Frontal cortex (tissue), 4 donors: ENCODE measurements around the gene NSUN3. TPM values are rescaled to one million over a fixed set of nuclear protein-coding genes. Genes with fewer than 3 reads are reported as not detected.
A peak's percentile ranks its signal among the peaks of the same experiment; 100 is the strongest.

ENCODE experiments used
- DNase-seq, 2 donors: peaks; one replicate each; pipeline ENCODE4 v3.0.0; 2012; ENCODE audit warnings: low spot score in 2 of 2
- FAIRE-seq: peaks from 2 replicates; lab custom pipeline; 2012; peaks lifted over from hg19 to GRCh38; lab: Jason Lieb, UNC
- total RNA-seq: library from RNA; depleted of rRNA; stranded (reverse); fragments of >200 nt; gene quantifications from one replicate; pipeline ENCODE4 v1.2.3, GENCODE V29; 2014
- donor health status: control.
- donor health status: control.
- donor health status: control.

The NSUN3 gene
- total RNA-seq, 1 donor from 2014 or later: 26.9 TPM

DNA sequence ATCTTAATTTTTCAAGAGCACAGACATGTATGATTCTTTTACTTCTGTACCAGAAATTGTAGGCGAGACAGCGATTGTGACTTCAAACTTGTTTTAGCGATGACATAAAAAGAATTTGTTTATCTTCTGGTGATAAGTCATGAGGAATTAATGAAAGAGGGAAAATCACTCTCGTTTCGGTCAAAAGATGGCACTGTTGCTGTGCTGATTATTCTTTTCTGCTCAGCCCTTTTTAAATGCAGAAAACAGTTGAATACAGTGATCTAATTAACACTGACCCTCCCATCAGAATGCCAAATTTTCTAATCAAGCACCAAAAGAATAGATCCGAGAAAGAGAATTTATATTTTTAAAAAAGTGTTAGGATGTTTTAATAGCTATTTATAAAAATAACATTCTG, 52.6 kb downstream of the NSUN3 start:
- FAIRE-seq: peak; percentile 70
- DNase-seq: peak in 1 of 2 donors; percentile 24

DNA sequence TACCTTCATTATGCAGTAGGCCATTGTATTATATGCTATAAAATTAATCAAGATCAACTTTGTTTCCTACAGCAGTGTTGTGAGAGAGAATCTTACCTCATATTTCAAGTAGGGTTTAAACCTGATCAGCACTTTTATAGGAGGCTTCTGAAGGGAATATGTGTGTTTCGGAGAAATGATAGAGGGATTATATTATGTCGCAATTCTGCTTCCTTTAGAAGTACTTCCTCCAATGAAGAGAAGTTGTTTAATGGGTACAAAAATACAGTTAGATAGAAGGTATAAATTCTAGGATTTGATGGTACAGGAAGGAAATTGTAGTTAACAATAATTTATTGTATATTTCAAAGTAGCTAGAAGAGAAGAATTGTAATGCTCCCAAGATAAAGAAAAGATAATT, 54.9 kb downstream of the NSUN3 start:
- no peak for FAIRE-seq
- no peak for DNase-seq

DNA sequence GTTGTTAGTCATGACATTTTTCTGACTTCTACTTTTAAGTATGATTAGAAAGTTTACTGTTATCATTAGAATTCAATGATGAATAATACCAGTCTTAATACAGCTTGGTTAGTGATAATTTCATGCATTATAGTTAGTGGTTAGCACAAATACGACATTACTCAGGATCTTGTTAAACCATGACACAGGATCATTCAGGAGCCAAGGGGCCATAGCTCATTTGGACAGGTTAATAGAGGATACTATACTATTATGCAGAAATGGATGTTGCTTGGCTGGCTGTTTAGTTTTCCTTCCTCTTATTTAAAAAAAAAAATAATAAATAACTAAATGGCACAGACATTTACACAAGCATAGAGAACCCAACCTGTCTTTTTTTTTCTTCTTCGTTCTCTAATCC, 55.5 kb downstream of the NSUN3 start:
- DNase-seq (no peak), FAIRE-seq (no peak)

DNA sequence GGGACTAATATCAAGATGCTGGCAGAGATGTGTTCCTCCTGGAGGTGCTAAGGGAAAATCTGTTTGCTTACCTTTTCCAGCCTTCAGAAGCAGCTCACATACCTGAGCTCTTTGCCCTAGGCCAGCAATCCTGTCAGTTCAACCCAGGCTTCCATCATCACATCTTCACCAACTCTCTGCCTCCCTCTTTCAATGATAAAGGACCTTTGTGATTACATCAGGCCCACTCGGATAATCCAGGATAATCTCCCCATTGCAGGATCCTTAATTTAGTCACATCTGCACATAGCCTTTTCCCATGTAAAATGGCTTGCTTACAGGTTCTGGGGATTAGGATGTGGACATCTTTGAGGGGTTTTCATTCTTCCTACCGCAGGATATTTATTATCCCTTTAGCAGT, 58.3 kb downstream of the NSUN3 start:
- FAIRE-seq: no peak
- DNase-seq: no peak

DNA sequence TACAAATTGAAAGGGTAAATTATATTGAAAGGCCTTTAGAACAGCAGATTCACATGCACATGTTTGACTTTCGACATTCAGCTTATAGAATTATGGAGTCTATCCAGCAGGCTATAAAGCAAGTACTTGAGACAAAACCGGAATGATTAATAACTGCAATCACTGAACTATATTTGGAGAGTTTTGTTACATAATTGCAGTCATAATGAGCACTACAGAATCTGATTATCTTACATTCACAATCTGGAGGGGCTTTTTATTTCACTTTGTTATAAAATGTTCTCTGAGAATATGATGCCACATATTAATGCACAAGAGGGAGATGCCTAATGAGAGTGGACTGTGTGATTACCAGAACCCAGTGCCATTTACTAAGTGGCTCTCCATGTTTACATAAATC, 64.3 kb downstream of the NSUN3 start:
- no peak for DNase-seq
- FAIRE-seq: no peak

DNA sequence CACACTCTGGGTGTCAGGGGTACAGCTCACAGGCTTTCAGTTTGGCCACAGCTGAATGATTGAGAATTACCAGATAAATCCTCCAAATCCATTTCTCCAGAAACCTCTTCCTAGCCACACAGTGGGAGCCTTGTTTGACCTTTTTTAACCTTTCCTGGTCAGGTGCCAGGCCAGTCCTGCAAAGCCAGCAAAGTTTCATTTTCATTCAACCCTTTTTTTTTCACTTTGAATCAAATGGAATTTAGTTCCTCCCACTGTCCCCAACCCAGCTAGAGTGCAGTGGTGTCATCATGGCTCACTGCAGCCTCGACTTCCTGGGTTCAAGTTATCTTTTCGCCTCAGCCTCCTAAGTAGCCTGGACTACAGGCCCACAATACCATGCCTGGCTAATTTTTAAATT, 67.8 kb downstream of the NSUN3 start:
- FAIRE-seq: no peak
- no peak for DNase-seq

DNA sequence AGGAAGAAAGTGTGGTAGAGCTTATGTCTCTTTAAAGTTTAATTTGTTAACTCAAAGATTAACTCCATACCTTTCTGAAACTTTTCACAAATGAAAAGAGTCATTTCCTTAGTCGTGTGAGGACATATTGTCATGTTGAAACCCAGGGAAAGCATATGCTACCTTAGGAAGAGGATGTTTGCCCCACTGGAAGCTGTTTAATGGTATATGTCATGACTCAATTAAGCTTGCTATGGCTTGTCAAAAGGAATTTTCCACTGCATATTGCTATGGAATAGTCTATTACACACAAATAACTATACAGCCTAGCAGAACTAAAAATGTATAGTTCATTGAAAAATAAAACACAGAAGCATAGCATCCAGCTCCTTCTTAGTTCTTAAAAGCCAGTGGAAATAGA, 69.9 kb downstream of the NSUN3 start:
- no peak for DNase-seq
- FAIRE-seq: no peak

DNA sequence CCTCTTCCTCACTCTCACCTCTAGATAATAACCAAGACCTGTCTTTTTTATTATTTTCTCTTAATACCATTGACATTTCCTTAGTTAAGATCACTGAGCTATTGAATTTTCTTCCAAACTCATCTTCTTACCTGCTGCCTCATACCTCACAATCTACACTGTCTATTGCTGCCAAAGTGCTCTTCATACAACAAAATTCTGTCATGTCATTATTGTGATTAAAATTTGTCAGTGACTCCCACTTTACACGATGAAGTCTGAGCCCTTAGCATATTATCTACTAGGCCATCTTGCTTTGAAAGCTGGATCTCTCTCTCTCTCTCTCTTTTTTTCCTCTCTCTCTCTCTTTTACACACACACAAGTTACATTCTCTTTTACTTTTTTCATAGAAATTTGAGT, 73.3 kb downstream of the NSUN3 start:
- DNase-seq: no peak
- FAIRE-seq: no peak

DNA sequence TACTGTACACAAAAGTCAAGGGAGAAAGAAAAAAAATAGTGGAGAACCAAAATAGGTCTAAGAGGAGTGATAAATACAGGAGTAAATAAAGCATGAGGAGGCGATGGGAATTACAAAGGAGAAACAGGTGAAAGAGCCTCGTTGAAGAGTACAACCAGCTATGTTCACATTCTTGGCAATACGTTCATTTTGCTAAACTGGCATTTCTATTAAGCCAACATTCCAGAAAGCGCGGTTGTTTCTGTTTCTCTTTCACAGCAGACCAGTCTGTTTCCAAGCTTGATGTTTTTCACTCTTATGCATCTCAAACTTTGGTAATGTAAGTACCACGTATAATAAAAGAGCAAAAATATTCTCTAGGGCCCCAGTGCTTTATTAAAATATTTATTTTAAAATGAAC, 74.5 kb downstream of the NSUN3 start:
- FAIRE-seq: no peak
- no peak for DNase-seq

DNA sequence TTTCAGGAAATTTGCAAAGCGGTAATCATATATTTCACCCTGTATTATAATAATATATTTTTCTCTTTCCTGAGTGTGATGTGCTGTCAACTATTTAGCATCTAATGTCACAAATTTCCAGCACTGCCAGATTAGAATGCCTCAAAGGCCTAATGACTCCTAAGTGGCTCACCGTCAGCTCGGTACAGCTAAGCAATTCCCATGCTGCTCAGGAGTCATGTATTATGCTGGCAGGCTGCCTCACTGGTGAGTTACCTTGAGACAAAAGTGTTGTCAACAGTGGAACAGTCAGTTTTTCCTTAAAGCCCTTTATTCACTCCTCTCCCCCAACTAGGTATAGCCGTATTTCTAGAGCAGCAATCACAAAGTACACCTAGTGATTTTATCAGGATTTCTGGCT, 83.6 kb downstream of the NSUN3 start:
- DNase-seq (no peak), FAIRE-seq (no peak)

DNA sequence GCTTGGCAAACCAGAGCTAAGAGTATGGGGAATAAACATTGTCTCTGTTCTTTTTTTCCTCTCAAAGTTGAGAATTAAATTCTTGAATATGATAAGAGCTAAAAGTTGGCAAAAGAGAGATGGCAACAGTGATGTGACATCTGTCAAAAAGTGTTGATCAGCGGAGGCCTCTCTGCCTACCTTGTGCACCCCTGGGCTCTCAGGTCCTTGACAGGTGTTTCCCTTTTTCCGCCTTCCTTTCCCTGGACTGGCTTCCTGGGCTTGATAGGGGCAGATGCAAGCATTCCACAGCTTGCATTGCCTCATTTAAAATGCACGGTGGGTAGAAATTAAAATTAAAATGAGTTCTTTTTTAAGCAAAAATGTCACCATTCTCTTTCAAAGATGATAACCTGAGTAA, 84.2 kb downstream of the NSUN3 start:
- FAIRE-seq (no peak), DNase-seq (no peak)

DNA sequence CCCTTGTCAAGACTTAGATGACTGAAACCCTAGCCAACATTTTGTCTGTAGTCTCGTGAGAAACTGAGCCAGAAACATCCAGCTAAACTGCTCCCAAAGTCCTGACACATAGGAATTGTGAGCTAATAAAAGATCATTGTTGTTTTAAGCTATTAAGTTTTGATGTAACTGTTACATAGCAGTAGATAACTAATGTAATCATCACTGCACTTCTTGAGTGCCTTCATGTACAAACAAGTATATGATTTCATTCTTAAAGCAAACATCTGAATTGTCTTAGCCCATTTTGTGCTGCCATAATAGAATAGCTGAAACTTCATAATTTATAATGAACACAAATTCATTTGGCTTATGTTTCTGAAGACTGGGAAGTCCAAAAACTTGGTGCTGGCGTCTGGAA, 87.3 kb downstream of the NSUN3 start:
- FAIRE-seq (no peak), DNase-seq (no peak)

DNA sequence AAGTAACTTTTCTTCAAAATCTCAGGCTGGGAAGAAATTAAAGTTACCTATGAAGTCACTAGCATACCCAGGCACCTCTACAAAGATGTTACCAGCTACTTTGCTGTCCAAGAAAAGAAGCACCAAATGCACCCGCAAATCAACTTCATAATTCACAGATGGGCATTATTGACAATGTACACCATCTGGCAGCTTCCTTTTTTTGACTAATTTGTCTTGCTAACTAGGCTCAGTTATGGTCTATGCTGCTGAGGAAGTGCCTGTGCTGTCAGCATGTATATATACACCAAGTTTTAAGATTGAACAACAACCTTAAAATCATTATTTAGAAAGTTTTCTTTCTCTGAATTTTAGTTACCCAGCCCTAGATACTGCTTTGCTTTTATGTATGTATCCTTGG, 93.8 kb downstream of the NSUN3 start:
- no peak for FAIRE-seq

DNA sequence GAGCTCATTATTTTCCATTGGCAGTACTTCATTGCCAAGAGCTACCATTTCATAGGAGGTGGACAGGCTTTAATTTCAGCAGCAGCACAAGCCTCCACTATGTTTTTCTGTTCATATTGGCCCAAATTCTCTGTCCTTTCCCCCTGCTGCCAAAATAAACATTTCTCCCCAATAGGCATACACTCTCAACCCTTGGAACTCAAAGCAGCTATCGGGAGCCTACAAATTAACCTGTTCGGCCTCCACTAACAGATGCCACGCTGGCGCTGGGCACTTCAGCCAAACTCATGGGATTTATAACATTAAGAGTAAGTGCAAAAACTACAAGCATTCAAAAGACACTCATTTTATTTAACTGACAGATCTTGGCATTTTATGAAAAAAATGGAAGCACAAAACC, 95.7 kb downstream of the NSUN3 start:
- FAIRE-seq (no peak), DNase-seq (no peak)

More for the DNA sequence above, 93.8 kb downstream of the NSUN3 start:
- no peak for DNase-seq

DNA sequence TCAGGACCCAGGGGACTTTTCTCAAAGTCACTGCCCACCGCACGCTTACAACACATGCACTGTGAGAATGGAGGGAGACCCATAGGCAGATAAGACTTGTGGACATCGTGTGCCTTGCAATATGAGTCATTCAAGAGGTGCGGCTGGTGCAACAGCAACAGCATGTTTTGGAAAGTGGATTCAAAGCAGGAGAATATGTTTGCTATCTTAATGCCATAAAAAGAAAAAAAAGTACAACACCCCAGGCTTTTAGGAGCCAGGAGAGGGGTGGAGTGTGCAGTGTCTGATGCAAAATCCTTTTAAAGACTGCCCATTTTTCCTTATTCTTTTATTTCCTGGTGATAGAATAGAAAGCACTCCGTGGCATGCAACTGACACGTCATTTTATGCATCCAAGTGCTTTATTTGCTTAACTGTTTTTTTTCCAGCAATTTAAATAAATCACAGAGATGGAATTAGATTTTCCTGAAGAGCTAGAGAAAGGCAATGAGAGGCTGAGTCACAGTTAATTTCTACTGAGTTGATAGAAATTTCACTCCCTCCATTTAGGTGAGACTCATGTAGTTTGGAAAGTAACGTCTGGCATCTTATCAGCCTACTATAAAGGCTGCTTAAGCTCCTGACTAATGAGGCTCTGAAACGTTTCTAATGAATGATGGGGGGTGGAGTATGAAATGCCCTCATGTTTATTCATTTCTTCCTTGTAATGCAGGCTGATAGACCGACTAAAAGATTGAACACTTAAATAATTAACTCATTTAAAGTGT, 96.4 kb downstream of the NSUN3 start:
- DNase-seq (no peak), FAIRE-seq (no peak)

DNA sequence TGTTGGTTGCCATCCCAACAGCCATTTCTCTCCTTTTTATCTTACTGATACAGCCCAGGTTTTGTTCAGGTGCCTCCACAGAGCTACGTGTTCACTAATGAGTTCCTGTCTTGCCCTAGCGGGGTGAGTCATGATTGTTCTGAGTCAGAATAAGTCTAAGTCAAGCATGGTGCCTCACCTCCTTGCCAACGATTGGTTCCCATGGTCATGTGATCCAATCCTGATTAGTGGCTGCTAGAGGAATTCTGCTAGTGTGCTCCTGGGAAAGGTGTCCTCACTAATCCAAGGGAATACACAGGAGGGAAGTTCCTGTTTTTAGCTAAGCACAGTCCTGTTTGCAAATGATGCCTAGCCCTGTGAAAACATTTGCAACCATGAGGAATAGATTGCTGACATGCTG, 99.8 kb downstream of the NSUN3 start:
- FAIRE-seq (no peak), DNase-seq (no peak)

DNA sequence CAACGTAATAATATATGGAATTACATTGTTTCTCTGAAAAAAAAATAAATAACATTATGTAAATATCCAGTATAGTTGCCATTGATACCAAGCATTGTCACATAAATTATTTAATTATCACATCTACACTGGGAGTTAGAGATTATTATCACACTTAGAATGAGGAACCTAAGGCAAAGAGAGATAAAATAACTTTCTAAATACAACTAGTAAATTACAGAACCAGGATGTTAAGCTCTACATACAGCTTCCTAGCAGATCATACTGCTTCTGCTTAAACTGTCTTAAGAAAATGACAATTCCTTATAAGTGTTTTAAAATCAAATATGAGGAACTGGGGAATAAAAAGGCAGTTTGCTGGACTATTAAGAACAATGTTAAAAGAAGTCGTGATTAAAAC, 104.5 kb downstream of the NSUN3 start:
- DNase-seq: no peak
- FAIRE-seq: no peak

DNA sequence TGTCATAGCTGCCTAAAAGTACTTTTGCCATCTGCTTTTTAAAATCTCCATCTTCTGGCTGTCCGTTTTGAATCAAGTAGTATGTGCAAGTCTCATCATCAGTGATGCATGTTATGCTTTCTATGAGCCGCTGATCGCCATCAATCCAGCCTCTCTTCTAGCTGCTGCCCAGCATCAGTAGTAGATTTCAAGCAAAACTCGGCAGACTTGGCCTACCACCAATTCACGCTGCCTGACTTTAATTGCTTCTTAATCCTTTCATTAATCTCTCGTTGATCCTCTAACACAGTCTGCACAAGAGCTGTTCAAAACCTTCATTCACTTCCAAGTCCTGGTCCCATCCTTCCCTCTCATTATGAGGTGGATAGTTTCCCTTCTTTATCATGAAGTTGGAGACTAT, 104.9 kb downstream of the NSUN3 start:
- no peak for DNase-seq
- no peak for FAIRE-seq

DNA sequence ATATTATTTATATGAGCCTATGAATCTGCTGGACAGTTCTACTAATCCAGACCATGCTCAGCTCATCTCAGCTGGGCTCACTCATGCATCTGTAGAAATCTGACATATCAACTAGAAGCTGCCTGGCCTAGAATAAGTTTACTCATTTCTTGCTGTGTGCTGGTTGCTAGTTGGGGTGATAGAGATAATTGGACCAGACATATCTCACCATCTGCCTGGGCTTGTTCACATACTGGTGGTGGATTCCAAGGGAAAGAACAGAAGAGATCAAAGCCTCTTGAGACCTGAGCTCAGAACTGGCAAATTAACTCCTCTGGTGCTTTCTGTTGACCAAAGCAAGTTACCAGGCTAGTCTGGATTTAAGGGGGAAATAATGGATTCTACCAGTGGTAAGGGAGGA, 109.1 kb downstream of the NSUN3 start:
- DNase-seq: no peak
- FAIRE-seq: no peak

DNA sequence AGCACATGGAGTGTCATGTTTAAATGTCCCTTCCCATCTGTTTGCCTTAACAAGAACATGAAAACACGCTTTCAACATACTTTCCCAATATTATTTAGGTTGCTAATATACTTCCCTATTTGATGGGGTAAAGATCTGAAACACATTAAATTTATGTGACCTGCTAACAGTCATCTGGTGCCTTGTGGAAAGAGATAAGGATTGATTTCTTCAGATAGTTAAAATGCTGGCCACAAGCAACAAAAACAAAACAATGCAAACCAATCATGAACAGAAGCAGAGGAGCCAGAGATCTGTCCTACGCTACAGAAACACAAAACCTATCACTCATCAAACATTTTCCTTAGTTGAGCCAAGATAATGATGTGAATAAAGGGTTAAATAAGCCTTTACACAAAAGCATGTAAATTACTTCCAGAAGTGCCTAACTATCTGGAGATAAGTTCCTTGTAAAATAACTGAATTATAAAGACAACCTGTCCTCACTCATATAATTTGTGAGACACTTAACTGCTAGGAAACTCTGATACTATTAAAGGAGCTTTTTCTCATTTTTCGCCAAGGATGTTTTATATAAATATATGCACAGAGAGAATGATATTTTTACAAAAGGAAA, 109.9 kb downstream of the NSUN3 start:
- FAIRE-seq: no peak
- no peak for DNase-seq

DNA sequence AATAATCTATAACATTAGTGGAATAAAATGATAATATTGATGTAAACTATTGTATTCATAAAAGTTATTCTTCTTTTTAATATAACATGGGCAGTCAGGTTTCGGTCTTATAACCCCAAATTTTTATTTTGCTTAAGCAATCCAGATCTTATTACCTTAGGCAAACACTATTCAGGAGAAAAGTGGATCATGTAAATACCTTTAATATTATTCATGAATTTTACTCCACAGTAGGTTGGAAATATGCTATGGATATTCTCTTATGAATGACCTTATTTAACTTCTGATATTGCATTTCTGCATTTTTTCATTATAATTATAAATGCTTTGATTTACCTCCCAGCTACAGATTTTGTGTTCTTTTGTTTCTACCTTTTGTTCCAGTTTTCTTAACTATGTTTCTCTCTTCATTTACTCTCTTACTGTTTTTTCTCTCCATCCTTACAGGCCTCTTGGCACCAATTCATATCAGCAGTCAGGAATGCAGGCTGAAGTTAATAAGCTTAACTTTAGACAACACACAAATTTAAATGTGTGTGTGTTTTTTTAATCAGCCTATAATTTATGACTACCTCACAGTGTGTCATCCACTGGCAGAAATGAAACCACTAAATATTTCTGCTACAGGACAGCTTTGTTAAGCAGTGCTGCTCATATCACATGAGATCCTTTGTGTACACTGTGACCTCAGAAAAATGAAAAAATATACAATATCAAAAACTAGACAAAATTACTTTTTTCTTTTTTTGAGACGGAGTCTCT, 111.0 kb downstream of the NSUN3 start:
- no peak for FAIRE-seq
- no peak for DNase-seq
